ENCODE data around the gene KCNIP1. TPM values are rescaled to one million over a fixed set of nuclear protein-coding genes. Genes with fewer than 3 reads are reported as not detected.

KCNIP1 gene
- total and polyA plus RNA-seq, 2 of the 13 experiments (the other 11 are each of a cell fraction or from before 2014, with no cell fraction given), result not detected

DNA sequence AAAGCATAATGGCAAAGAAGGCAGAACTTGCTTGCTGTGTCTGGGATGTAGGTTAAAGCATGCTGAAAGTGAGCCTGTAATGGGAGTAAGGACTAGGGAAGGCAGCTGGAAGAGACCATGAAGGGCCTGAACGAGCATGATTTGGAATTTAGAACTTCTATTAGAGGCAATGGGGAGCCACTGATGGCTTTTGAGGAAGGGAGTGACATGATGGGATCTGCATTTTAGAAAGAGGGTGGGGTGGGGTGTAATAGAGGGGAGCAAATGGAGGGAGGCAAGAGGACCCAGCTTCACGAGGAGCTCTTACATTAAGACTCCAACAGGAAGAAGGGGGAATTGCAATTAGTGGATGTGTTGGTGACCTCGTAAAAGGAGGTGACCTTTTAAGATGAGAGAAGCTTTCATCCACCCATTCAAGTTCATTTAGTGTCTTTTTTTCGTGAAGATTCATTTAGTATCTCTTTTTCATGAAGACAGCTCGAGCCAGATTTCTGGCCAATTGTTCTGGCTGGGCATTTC is 266.1 kb downstream of the KCNIP1 start (continued):
- TF ChIP-seq, protein P1, sequence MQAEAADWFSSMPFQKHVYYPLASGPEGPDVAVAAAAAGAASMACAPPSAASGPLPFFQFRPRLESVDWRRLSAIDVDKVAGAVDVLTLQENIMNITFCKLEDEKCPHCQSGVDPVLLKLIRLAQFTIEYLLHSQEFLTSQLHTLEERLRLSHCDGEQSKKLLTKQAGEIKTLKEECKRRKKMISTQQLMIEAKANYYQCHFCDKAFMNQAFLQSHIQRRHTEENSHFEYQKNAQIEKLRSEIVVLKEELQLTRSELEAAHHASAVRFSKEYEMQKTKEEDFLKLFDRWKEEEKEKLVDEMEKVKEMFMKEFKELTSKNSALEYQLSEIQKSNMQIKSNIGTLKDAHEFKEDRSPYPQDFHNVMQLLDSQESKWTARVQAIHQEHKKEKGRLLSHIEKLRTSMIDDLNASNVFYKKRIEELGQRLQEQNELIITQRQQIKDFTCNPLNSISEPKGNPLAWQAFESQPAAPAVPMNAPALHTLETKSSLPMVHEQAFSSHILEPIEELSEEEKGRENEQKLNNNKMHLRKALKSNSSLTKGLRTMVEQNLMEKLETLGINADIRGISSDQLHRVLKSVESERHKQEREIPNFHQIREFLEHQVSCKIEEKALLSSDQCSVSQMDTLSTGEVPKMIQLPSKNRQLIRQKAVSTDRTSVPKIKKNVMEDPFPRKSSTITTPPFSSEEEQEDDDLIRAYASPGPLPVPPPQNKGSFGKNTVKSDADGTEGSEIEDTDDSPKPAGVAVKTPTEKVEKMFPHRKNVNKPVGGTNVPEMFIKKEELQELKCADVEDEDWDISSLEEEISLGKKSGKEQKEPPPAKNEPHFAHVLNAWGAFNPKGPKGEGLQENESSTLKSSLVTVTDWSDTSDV (CRISPR knock-in tag; IDR thresholded peaks at IDR 0.05), result no peak
- TF ChIP-seq ZNF30 (CRISPR knock-in tag; IDR thresholded peaks at IDR 0.05) (no peak), ZBTB1 (CRISPR knock-in tag; IDR thresholded peaks at IDR 0.05; ENCODE audit: borderline replicate concordance) (no peak), SNAPC2 (CRISPR knock-in tag; IDR thresholded peaks at IDR 0.05) (no peak), STAT5B (CRISPR knock-in tag; IDR thresholded peaks at IDR 0.05) (no peak), ZFP90 (CRISPR knock-in tag; IDR thresholded peaks at IDR 0.05; ENCODE audit: borderline replicate concordance) (no peak), TEAD2 (CRISPR knock-in tag; IDR thresholded peaks at IDR 0.05) (no peak), MAF1 (CRISPR knock-in tag; IDR thresholded peaks at IDR 0.05; ENCODE audit: borderline replicate concordance) (no peak), ZNF234 (CRISPR knock-in tag; conservative IDR thresholded peaks at IDR 0.05) (no peak)
- TF ChIP-seq, protein P2, sequence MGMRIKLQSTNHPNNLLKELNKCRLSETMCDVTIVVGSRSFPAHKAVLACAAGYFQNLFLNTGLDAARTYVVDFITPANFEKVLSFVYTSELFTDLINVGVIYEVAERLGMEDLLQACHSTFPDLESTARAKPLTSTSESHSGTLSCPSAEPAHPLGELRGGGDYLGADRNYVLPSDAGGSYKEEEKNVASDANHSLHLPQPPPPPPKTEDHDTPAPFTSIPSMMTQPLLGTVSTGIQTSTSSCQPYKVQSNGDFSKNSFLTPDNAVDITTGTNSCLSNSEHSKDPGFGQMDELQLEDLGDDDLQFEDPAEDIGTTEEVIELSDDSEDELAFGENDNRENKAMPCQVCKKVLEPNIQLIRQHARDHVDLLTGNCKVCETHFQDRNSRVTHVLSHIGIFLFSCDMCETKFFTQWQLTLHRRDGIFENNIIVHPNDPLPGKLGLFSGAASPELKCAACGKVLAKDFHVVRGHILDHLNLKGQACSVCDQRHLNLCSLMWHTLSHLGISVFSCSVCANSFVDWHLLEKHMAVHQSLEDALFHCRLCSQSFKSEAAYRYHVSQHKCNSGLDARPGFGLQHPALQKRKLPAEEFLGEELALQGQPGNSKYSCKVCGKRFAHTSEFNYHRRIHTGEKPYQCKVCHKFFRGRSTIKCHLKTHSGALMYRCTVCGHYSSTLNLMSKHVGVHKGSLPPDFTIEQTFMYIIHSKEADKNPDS (CRISPR knock-in tag; IDR thresholded peaks at IDR 0.05), result no peak
- TF ChIP-seq, protein P3, sequence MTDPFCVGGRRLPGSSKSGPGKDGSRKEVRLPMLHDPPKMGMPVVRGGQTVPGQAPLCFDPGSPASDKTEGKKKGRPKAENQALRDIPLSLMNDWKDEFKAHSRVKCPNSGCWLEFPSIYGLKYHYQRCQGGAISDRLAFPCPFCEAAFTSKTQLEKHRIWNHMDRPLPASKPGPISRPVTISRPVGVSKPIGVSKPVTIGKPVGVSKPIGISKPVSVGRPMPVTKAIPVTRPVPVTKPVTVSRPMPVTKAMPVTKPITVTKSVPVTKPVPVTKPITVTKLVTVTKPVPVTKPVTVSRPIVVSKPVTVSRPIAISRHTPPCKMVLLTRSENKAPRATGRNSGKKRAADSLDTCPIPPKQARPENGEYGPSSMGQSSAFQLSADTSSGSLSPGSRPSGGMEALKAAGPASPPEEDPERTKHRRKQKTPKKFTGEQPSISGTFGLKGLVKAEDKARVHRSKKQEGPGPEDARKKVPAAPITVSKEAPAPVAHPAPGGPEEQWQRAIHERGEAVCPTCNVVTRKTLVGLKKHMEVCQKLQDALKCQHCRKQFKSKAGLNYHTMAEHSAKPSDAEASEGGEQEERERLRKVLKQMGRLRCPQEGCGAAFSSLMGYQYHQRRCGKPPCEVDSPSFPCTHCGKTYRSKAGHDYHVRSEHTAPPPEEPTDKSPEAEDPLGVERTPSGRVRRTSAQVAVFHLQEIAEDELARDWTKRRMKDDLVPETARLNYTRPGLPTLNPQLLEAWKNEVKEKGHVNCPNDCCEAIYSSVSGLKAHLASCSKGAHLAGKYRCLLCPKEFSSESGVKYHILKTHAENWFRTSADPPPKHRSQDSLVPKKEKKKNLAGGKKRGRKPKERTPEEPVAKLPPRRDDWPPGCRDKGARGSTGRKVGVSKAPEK (CRISPR knock-in tag; IDR thresholded peaks at IDR 0.05; ENCODE audit: borderline replicate concordance), result no peak
- TF ChIP-seq, protein P4, sequence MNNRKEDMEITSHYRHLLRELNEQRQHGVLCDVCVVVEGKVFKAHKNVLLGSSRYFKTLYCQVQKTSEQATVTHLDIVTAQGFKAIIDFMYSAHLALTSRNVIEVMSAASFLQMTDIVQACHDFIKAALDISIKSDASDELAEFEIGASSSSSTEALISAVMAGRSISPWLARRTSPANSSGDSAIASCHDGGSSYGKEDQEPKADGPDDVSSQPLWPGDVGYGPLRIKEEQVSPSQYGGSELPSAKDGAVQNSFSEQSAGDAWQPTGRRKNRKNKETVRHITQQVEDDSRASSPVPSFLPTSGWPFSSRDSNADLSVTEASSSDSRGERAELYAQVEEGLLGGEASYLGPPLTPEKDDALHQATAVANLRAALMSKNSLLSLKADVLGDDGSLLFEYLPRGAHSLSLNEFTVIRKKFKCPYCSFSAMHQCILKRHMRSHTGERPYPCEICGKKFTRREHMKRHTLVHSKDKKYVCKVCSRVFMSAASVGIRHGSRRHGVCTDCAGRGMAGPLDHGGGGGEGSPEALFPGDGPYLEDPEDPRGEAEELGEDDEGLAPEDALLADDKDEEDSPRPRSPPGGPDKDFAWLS (CRISPR knock-in tag; IDR thresholded peaks at IDR 0.05; ENCODE audit: borderline replicate concordance), result no peak
- TF ChIP-seq, protein P5, sequence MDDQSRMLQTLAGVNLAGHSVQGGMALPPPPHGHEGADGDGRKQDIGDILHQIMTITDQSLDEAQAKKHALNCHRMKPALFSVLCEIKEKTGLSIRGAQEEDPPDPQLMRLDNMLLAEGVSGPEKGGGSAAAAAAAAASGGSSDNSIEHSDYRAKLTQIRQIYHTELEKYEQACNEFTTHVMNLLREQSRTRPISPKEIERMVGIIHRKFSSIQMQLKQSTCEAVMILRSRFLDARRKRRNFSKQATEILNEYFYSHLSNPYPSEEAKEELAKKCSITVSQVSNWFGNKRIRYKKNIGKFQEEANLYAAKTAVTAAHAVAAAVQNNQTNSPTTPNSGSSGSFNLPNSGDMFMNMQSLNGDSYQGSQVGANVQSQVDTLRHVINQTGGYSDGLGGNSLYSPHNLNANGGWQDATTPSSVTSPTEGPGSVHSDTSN (CRISPR knock-in tag; IDR thresholded peaks at IDR 0.05; ENCODE audit: borderline replicate concordance), result no peak
- TF ChIP-seq, protein P6, sequence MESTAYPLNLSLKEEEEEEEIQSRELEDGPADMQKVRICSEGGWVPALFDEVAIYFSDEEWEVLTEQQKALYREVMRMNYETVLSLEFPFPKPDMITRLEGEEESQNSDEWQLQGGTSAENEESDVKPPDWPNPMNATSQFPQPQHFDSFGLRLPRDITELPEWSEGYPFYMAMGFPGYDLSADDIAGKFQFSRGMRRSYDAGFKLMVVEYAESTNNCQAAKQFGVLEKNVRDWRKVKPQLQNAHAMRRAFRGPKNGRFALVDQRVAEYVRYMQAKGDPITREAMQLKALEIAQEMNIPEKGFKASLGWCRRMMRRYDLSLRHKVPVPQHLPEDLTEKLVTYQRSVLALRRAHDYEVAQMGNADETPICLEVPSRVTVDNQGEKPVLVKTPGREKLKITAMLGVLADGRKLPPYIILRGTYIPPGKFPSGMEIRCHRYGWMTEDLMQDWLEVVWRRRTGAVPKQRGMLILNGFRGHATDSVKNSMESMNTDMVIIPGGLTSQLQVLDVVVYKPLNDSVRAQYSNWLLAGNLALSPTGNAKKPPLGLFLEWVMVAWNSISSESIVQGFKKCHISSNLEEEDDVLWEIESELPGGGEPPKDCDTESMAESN (CRISPR knock-in tag; conservative IDR thresholded peaks at IDR 0.05), result no peak

All from HepG2 (cell line).